Measurements from ENCODE around the gene PTPRB.

DNA sequence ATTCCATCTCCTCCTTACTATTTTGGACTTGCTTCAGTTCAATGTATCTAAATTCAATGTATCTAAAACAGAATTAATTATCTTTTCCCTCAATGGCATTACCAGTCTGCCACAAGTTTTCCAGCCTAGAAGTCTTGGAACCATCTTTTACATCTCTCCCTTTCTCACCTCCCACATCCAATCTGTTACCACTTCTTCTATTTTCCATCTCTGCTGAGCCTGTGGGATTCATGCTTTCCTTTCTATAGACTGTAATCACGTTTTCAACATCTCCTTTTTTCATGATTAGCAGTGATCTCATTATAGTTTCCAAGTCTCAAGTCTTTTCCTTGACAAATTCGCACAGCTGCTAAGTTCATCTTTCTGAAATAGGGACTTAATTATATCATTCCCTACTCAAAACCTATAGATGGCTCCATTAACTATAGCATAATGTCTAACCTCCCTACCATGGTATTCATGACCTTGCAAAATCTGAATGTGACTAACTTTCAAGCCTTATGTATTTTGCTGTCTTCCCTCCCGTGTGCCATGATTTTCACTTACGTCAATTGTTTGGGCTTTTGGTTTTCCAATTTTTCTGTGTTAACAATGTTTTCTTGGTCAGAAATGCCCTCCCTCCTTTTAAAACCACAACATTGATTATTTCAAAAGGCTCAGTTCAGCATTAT is 20.5 kb upstream of the PTPRB start:
- TF ChIP-seq, protein P1, sequence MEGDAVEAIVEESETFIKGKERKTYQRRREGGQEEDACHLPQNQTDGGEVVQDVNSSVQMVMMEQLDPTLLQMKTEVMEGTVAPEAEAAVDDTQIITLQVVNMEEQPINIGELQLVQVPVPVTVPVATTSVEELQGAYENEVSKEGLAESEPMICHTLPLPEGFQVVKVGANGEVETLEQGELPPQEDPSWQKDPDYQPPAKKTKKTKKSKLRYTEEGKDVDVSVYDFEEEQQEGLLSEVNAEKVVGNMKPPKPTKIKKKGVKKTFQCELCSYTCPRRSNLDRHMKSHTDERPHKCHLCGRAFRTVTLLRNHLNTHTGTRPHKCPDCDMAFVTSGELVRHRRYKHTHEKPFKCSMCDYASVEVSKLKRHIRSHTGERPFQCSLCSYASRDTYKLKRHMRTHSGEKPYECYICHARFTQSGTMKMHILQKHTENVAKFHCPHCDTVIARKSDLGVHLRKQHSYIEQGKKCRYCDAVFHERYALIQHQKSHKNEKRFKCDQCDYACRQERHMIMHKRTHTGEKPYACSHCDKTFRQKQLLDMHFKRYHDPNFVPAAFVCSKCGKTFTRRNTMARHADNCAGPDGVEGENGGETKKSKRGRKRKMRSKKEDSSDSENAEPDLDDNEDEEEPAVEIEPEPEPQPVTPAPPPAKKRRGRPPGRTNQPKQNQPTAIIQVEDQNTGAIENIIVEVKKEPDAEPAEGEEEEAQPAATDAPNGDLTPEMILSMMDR (IDR thresholded peaks at IDR 0.05; ENCODE audit: low read depth, low read length): no peak
- TF ChIP-seq EZH2phosphoT487 (IDR thresholded peaks at IDR 0.05; ENCODE audit: low read depth): no peak

Data from OCI-LY3 (cell line).